ENCODE measurements around the gene STYXL2. TPM values are rescaled to one million over a fixed set of nuclear protein-coding genes. Genes with fewer than 3 reads are reported as not detected.

Gene STYXL2
- polyA plus RNA-seq, 1 donor (not counting 4 experiments of a cell fraction or from before 2014, with no cell fraction given) = not detected

DNA sequence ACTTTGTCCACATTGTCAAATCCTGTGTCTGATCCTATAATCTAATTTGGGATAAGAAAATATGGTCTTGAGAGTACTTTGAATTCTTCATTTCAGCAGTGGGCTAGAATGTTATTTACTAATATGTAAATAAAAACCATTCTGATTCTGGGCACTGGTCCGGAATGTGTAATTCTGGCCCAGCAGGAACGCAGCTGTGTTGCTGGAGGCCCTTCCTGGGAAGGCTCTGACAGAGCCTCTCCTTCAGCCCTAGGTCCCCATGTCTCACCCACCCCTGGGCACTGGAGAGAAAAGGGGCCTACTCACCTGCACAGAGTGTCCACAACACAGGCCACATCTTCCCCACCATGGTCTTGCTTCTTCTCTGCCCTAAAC is 3.9 kb upstream of the STYXL2 start:
- Histone ChIP-seq H3K9ac (ENCODE audit: control insufficient read depth, extremely low read depth, insufficient read depth, low read length) (no peak overlapping the region), H3K79me2 (ENCODE audit: control insufficient read depth, insufficient read depth, low read length) (no peaks in the 10 kb centered on the region), H3K9me3 (ENCODE audit: control insufficient read depth, low read depth, low read length) (no peaks in the 10 kb centered on the region), H3K36me3 (ENCODE audit: control insufficient read depth in 2 of 2, extremely low read depth in 1 of 2, insufficient read depth in 2 of 2, low read length in 2 of 2) (no peaks in the 10 kb centered on the region), H2AFZ (ENCODE audit: control insufficient read depth, low read length) (no peak overlapping the region), H3K4me2 (ENCODE audit: control insufficient read depth, extremely low read depth, insufficient read depth, low read depth, low read length) (no peak overlapping the region), H4K20me1 (ENCODE audit: control insufficient read depth, extremely low read depth, insufficient read depth, low read length) (no peaks in the 10 kb centered on the region), H3K4me3 (ENCODE audit: control insufficient read depth in 2 of 3, extremely low read depth in 1 of 3, insufficient read depth in 2 of 3, low read depth in 1 of 3, low read length in 3 of 3) (no peak overlapping the region), H3K27ac (ENCODE audit: control insufficient read depth, insufficient read depth, low read length) (no peak overlapping the region), H3K4me1 (ENCODE audit: control insufficient read depth, extremely low read depth, insufficient read depth, low read length) (peaks cover 3% of the 10 kb centered on the region), H3K27me3 (ENCODE audit: control insufficient read depth, extremely low read depth, insufficient read depth, low read length) (no peaks in the 10 kb centered on the region), H3K9me1 (ENCODE audit: control insufficient read depth, extremely low read depth, insufficient read depth, low read length) (no peaks in the 10 kb centered on the region)
- dilution Hi-C loops (cut with MboI; ENCODE audit: extremely low pct_ligation_motif_present, low sequenced_read_pairs) = no loop called here
- DNase-seq (ENCODE audit: low read depth, low spot score) (no peak), FAIRE-seq (no peak)
- no peak for TF ChIP-seq CTCF (optimal IDR thresholded peaks at IDR 0.05 in 1 of 3, IDR thresholded peaks at IDR 0.05 in 1 of 3, conservative IDR thresholded peaks at IDR 0.05 in 1 of 3; ENCODE audit: extremely low read depth in 1 of 3, insufficient read depth in 2 of 3, low read length in 3 of 3)
- TF ChIP-seq EZH2 (IDR thresholded peaks at IDR 0.05; ENCODE audit: low read length) = no peak

- Histone ChIP-seq H3K36me3 (ENCODE audit: control insufficient read depth in 2 of 2, extremely low read depth in 1 of 2, insufficient read depth in 2 of 2, low read length in 2 of 2) (no peaks in the 10 kb centered on the region), H3K4me3 (ENCODE audit: control insufficient read depth in 2 of 3, extremely low read depth in 1 of 3, insufficient read depth in 2 of 3, low read depth in 1 of 3, low read length in 3 of 3) (no peak within 1 kb of the TSS), H3K27ac (ENCODE audit: control insufficient read depth, insufficient read depth, low read length) (no peak within 1 kb of the TSS), H3K9ac (ENCODE audit: control insufficient read depth, extremely low read depth, insufficient read depth, low read length) (no peak within 1 kb of the TSS), H3K4me1 (ENCODE audit: control insufficient read depth, extremely low read depth, insufficient read depth, low read length) (peaks cover 8% of the 10 kb centered on the region), H3K79me2 (ENCODE audit: control insufficient read depth, insufficient read depth, low read length) (no peaks in the 10 kb centered on the region), H4K20me1 (ENCODE audit: control insufficient read depth, extremely low read depth, insufficient read depth, low read length) (no peaks in the 10 kb centered on the region), H3K4me2 (ENCODE audit: control insufficient read depth, extremely low read depth, insufficient read depth, low read depth, low read length) (no peak within 1 kb of the TSS), H3K27me3 (ENCODE audit: control insufficient read depth, extremely low read depth, insufficient read depth, low read length) (no peaks in the 10 kb centered on the region), H2AFZ (ENCODE audit: control insufficient read depth, low read length) (no peak within 1 kb of the TSS), H3K9me3 (ENCODE audit: control insufficient read depth, low read depth, low read length) (no peaks in the 10 kb centered on the region), H3K9me1 (ENCODE audit: control insufficient read depth, extremely low read depth, insufficient read depth, low read length) (no peaks in the 10 kb centered on the region)
- no peak for FAIRE-seq
- TF ChIP-seq EZH2 (IDR thresholded peaks at IDR 0.05; ENCODE audit: low read length) = no peak
- no peak for TF ChIP-seq CTCF (optimal IDR thresholded peaks at IDR 0.05 in 1 of 3, IDR thresholded peaks at IDR 0.05 in 1 of 3, conservative IDR thresholded peaks at IDR 0.05 in 1 of 3; ENCODE audit: extremely low read depth in 1 of 3, insufficient read depth in 2 of 3, low read length in 3 of 3)
- DNase-seq (ENCODE audit: low read depth, low spot score) = no peak
- dilution Hi-C loops (cut with MboI; ENCODE audit: extremely low pct_ligation_motif_present, low sequenced_read_pairs) = no loop called here
Measured at GRCh38 chr1:167090314-167090942, 3.4 kb upstream of the STYXL2 start, which contains the start of gene GPA33. Gene GPA33 (minus strand): TSS chr1:167090377. CDS start chr1:167090287, 90 bp downstream.

Measured in keratinocyte (primary cell).